Left ventricle myocardium inferior (tissue), 1 donor: ENCODE results near the gene DNM3. TPM values are rescaled to one million over a fixed set of nuclear protein-coding genes. Genes with fewer than 3 reads are reported as not detected.

Source experiments
- DNase-seq: peaks from one replicate; pipeline ENCODE4 v3.0.0-alpha.2; 2020
- H3K27ac ChIP-seq: fragments of 200-600 bp; replicated peaks from 2 replicates; pipeline ENCODE4 v1.8.0; 2021
- H3K27me3 ChIP-seq: fragments of 200-600 bp; 2 replicates; pipeline ENCODE4 v1.8.0; 2021; ENCODE audit warnings: low read depth
- H3K36me3 ChIP-seq: fragments of 200-600 bp; 2 replicates; pipeline ENCODE4 v1.8.0; 2021
- H3K4me1 ChIP-seq: fragments of 200-600 bp; 2 replicates; pipeline ENCODE4 v1.8.0; 2021
- H3K4me3 ChIP-seq: fragments of 200-600 bp; 2 replicates; pipeline ENCODE4 v1.8.0; 2021; ENCODE audit warnings: mild to moderate bottlenecking, moderate library complexity
- H3K9me3 ChIP-seq: fragments of 200-600 bp; replicated peaks from 2 replicates; pipeline ENCODE4 v1.8.0; 2021
- intact Hi-C: fragments of 100-400 bp; cut with micrococcal nuclease; formaldehyde crosslinking; loops from one replicate; pipeline ENCODE4 v1.11.0; 2022
- total RNA-seq: library from RNA; stranded (reverse); fragmentation: NEBNext Ultra II Directional; extraction: Animal tissue kit (Norgen Biotek cat#: 25700); gene quantifications from one replicate; pipeline ENCODE4 v1.2.1, GENCODE V29; 2021
- TF ChIP-seq, protein P1 (sequence below): fragments of 200-600 bp; IDR thresholded peaks from 2 replicates; pipeline ENCODE4 v1.8.0; 2021; ENCODE audit warnings: antibody characterized with exemption, mild to moderate bottlenecking, borderline replicate concordance
- donor health status: DM: no; HTN: yes; CAD: no; lungs with severe emphysema.

The DNM3 gene
- total RNA-seq, 1 donor from 2014 or later = 1.2 TPM

DNA sequence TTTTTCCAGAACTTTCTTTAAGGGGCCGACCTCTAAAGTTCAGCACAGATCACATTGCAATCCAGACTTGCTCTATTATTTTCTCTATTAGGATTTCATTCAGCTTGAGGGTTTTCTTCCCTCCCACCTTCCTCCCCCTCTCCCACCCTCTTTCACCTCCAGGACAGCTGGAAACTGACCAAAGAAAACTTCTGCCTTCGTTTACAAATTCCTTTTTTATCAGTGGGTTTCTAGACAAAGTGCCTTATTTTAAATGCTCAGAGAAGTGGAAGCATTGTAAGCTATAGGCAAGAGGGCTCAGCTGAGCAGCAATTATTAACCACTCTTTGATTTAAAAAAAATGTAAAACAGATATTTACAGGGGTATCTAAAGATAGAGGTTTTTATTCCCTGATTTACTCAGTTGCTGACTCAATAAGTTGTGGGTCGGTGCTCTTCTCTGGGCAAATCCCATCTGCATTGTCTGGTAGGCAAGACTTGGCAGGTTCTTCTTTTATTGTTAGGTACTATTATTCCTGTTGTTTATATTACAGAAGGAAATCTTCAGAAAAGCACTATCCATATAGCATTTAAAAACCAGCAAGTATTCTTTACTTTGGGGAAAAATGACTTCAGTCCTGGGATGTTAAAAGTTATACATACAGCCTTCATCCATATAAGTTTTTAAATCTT is 302.2 kb downstream of the DNM3 start:
- H3K27ac ChIP-seq = peak overlapping the region; percentile 81
- peaks cover 36% of the 10 kb centered on the region for H3K4me1 ChIP-seq
- TF ChIP-seq, protein P1, sequence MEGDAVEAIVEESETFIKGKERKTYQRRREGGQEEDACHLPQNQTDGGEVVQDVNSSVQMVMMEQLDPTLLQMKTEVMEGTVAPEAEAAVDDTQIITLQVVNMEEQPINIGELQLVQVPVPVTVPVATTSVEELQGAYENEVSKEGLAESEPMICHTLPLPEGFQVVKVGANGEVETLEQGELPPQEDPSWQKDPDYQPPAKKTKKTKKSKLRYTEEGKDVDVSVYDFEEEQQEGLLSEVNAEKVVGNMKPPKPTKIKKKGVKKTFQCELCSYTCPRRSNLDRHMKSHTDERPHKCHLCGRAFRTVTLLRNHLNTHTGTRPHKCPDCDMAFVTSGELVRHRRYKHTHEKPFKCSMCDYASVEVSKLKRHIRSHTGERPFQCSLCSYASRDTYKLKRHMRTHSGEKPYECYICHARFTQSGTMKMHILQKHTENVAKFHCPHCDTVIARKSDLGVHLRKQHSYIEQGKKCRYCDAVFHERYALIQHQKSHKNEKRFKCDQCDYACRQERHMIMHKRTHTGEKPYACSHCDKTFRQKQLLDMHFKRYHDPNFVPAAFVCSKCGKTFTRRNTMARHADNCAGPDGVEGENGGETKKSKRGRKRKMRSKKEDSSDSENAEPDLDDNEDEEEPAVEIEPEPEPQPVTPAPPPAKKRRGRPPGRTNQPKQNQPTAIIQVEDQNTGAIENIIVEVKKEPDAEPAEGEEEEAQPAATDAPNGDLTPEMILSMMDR = no peak
- intact Hi-C loops = loop anchor here (10.0 kb wide), 1 partner anchor 211 kb away; no protein-coding TSS in a partner anchor
- no peak for DNase-seq
- no peaks in the 10 kb centered on the region for H3K36me3 ChIP-seq
- H3K9me3 ChIP-seq = no peaks in the 10 kb centered on the region
- no peaks in the 10 kb centered on the region for H3K27me3 ChIP-seq
- peak overlapping the region; percentile 65 for H3K4me3 ChIP-seq

DNA sequence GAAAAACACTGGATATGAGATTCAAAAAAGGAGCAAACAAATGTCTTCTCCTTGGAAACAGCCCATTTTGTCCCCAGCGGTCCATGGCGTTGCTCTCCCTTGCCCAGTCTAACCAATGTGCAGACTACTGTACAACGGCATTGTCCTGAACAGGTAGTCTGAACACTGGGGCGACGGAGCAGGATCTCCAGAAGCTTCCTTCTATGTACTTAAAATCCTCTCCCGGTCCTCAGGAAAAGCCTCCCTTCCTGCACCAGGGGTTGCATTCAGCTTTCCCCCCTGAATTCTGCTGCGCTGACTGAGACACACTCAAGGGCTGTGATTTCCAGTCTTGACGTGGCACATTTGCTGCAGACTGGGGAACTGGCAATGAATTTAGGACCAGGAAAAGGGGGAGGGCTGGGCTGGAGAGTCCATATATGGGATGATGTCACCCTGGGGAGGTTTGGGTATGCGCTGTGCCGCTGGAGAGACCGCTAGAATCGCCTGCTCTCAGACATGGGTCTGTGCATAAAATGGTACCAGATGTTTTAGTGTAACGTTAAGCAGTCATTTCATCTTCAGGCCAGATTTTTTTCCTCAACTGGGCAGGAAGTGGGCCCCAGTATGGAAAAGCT is 303.3 kb downstream of the DNM3 start:
- TF ChIP-seq, protein P1 = no peak
- Histone ChIP-seq H3K36me3 (no peaks in the 10 kb centered on the region), H3K27me3 (no peaks in the 10 kb centered on the region), H3K27ac (peak overlapping the region; percentile 81), H3K9me3 (no peaks in the 10 kb centered on the region), H3K4me1 (peaks cover 31% of the 10 kb centered on the region), H3K4me3 (peak overlapping the region; percentile 65)
- intact Hi-C loops = loop anchor here (10.0 kb wide), 1 partner anchor 210 kb away; no protein-coding TSS in a partner anchor
- DNase-seq = peak; percentile 71

DNA sequence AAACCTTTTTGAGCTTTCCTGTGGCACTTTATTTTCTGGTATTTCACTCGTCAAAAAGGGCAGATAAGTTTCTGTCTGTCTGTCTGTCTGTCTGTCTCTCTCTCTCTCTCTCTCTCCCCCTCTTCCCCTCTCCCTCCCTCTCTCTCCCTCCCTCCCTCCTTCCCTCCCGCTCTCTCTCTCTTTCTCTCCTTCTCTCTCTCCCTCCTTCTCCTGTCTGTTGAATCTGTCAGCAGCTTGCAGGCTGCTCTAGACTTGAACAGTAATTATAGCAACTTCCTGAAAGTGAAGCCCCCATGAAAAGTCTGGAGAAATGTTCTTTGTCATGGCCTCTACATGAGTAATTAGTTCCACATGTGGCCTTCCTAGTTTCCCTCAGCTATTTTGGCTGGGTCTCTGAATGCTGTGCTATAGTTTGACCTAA is 303.9 kb downstream of the DNM3 start:
- TF ChIP-seq, protein P1 = no peak
- Histone ChIP-seq H3K4me3 (peak overlapping the region; percentile 65), H3K27me3 (no peaks in the 10 kb centered on the region), H3K36me3 (no peaks in the 10 kb centered on the region), H3K27ac (peak overlapping the region; percentile 81), H3K9me3 (no peaks in the 10 kb centered on the region), H3K4me1 (peaks cover 26% of the 10 kb centered on the region)
- no peak for DNase-seq
- intact Hi-C loops = loop anchor here (10.0 kb wide), 1 partner anchor 210 kb away; no protein-coding TSS in a partner anchor

GRCh38 chr1:172145656-172146055 is 304.4 kb downstream of the DNM3 start:
- no peak for DNase-seq
- Histone ChIP-seq H3K27me3 (no peaks in the 10 kb centered on the region), H3K27ac (peak overlapping the region; percentile 81), H3K4me3 (peak overlapping the region; percentile 65), H3K4me1 (peaks cover 22% of the 10 kb centered on the region), H3K36me3 (no peaks in the 10 kb centered on the region), H3K9me3 (no peaks in the 10 kb centered on the region)
- TF ChIP-seq, protein P1 = no peak
- intact Hi-C loops = loop anchor here (10.0 kb wide), 1 partner anchor 209 kb away; no protein-coding TSS in a partner anchor

DNA sequence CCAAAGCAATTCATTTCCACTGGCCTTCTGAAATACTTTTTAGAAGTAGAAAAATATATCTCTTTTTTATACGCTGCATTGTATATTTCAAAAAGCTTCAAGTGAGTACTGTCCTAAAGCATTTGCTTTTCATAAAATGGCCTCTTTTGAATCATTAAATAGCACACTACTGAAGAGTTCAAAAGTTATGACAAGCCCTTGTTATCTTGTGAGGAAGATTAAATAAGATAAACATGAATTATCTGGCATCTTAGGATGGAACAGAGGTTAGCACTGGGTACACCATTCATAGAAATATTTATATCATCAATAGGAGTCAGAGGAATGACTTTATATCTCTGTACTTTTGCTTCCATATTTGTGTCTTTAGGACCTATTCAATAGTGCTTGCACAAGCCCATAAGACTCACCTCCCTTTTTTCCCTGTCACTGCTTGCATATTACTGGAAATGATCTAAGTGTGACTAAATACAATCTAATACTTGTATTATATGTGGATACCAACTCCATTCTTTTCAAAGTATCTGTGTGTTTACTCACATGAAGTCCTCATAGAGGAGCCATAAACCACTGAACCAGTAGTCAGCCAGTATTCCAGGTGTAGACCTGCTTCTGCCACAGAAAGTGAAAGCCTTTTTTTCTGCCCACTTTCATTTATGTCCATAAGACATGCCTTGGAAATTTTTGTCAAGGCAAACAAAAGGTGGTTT is 305.0 kb downstream of the DNM3 start:
- DNase-seq = no peak
- Histone ChIP-seq H3K36me3 (no peaks in the 10 kb centered on the region), H3K27ac (peak overlapping the region; percentile 81), H3K4me1 (peaks cover 15% of the 10 kb centered on the region), H3K4me3 (no peak overlapping the region), H3K27me3 (no peaks in the 10 kb centered on the region), H3K9me3 (no peaks in the 10 kb centered on the region)
- intact Hi-C loops = loop anchor here (10.0 kb wide), 1 partner anchor 209 kb away; no protein-coding TSS in a partner anchor
- TF ChIP-seq, protein P1 = no peak
